GM12865 (cell line): Measurements from ENCODE around the gene IGFLR1.
A peak's percentile ranks its signal among the peaks of the same experiment; 100 is the strongest.

Source experiments
- DNase-seq: peaks from one replicate; pipeline ENCODE4 v3.0.0; 2010; ENCODE audit warnings: low read depth
- H3K4me3 ChIP-seq: 2 replicates; pipeline ENCODE4 v1.5.1; 2011; ENCODE audit warnings: mild to moderate bottlenecking, low read depth, low read length, control low read depth
- CTCF ChIP-seq: IDR thresholded peaks from 2 replicates; pipeline ENCODE4 v1.5.1; 2011; ENCODE audit warnings: low read length, control low read depth, low read depth, inconsistent platforms; ENCODE audit not compliant: insufficient read depth; ENCODE audit errors: missing control alignments

Gene IGFLR1

GRCh38 chr19:35703343-35703742, 38.9 kb downstream of the IGFLR1 start:
- TF ChIP-seq CTCF = no peak
- DNase-seq = no peak

GRCh38 chr19:35702223-35703012, 39.8 kb downstream of the IGFLR1 start:
- H3K4me3 ChIP-seq = peak overlapping the region; percentile 77
- no peak for TF ChIP-seq CTCF
- DNase-seq = peak; percentile 100

More at GRCh38 chr19:35703343-35703742, 38.9 kb downstream of the IGFLR1 start:
- no peak overlapping the region for H3K4me3 ChIP-seq

GRCh38 chr19:35696835-35697234, 45.4 kb downstream of the IGFLR1 start:
- H3K4me3 ChIP-seq = no peak overlapping the region
- DNase-seq = peak; percentile 87
- no peak for TF ChIP-seq CTCF

GRCh38 chr19:35695895-35696422, 46.3 kb downstream of the IGFLR1 start:
- no peak for TF ChIP-seq CTCF
- H3K4me3 ChIP-seq = no peak overlapping the region
- DNase-seq = no peak

- TF ChIP-seq CTCF = peak; percentile 100
Measured at GRCh38 chr19:35693835-35694599, 48.2 kb downstream of the IGFLR1 start.

GRCh38 chr19:35693422-35693821, 48.8 kb downstream of the IGFLR1 start:
- no peak overlapping the region for H3K4me3 ChIP-seq
- TF ChIP-seq CTCF = no peak
- no peak for DNase-seq

More at GRCh38 chr19:35693835-35694599, 48.2 kb downstream of the IGFLR1 start:
- no peak overlapping the region for H3K4me3 ChIP-seq
- DNase-seq = peak; percentile 94
